DOHH2 (cell line): ENCODE measurements around the gene EEIG1.

Source experiments
- H3F3A ChIP-seq: fragments of 200-600 bp; sonication (generic), shearing (Covaris generic); 2 replicates; pipeline ENCODE4 v1.6.0; 2016; ENCODE audit warnings: antibody characterized with exemption, mild to moderate bottlenecking; ENCODE audit not compliant: control insufficient read depth, insufficient read depth
- H3K27ac ChIP-seq: fragments of 200-600 bp; sonication (generic); 2 replicates; pipeline ENCODE4 v1.5.1; 2014; ENCODE audit warnings: low read depth, mild to moderate bottlenecking, low read length, moderate library complexity
- H3K27me3 ChIP-seq: fragments of 200-600 bp; sonication (generic); 2 replicates; pipeline ENCODE4 v1.6.1; 2014; ENCODE audit warnings: mild to moderate bottlenecking, low read length, mixed read lengths; ENCODE audit not compliant: control insufficient read depth
- H3K36me3 ChIP-seq: fragments of 200-600 bp; sonication (generic); 2 replicates; pipeline ENCODE4 v1.6.1; 2014; ENCODE audit warnings: mild to moderate bottlenecking, low read length, moderate library complexity, mixed read lengths; ENCODE audit not compliant: control insufficient read depth
- H3K4me1 ChIP-seq: fragments of 200-600 bp; sonication (generic); 2 replicates; pipeline ENCODE4 v1.6.1; 2014; ENCODE audit warnings: mild to moderate bottlenecking, low read length, mixed read lengths; ENCODE audit not compliant: control insufficient read depth
- H3K4me2 ChIP-seq: fragments of 200-600 bp; sonication (generic); 2 replicates; pipeline ENCODE4 v1.6.0; 2014; ENCODE audit warnings: mild to moderate bottlenecking, low read length, moderate library complexity
- H3K4me3 ChIP-seq: fragments of 200-600 bp; sonication (generic); 2 replicates; pipeline ENCODE4 v1.5.1; 2014; ENCODE audit warnings: mild to moderate bottlenecking, low read length, mixed read lengths
- H3K79me2 ChIP-seq: fragments of 200-600 bp; sonication (generic); 2 replicates; pipeline ENCODE4 v1.6.1; 2014; ENCODE audit warnings: mild to moderate bottlenecking, low read length, mixed read lengths; ENCODE audit not compliant: control insufficient read depth
- H3K9me2 ChIP-seq: fragments of 200-600 bp; sonication (generic); replicated peaks from 2 replicates; pipeline ENCODE4 v1.6.1; 2014; ENCODE audit warnings: mild to moderate bottlenecking, low read length, mixed read lengths; ENCODE audit not compliant: control insufficient read depth
- H3K9me3 ChIP-seq: fragments of 200-600 bp; sonication (generic); 2 replicates; pipeline ENCODE4 v1.6.1; 2014; ENCODE audit warnings: antibody characterized with exemption, low read length, mixed read lengths; ENCODE audit not compliant: control insufficient read depth, insufficient read depth
- H4K20me1 ChIP-seq: fragments of 200-600 bp; sonication (generic); 2 replicates; pipeline ENCODE4 v1.6.0; 2014; ENCODE audit warnings: low read depth, mild to moderate bottlenecking, antibody characterized with exemption, low read length, moderate library complexity; ENCODE audit not compliant: control insufficient read depth, insufficient read depth
- EZH2phosphoT487 ChIP-seq: fragments of 200-600 bp; sonication (generic); IDR thresholded peaks from 2 replicates; pipeline ENCODE4 v1.6.1; 2017; ENCODE audit warnings: borderline replicate concordance, mild to moderate bottlenecking, antibody characterized with exemption, low read length, moderate library complexity, mixed read lengths
- TF ChIP-seq, protein P1 (sequence below): fragments of 200-600 bp; sonication (generic); IDR thresholded peaks from one replicate; pipeline ENCODE4 v1.5.1; 2014; ENCODE audit warnings: antibody characterized with exemption, mild to moderate bottlenecking, low read depth, low read length; ENCODE audit not compliant: poor library complexity, severe bottlenecking

EEIG1 gene

GRCh38 chr9:127972236-127972871 lies 8.4 kb downstream of the EEIG1 start:
- no peak for TF ChIP-seq EZH2phosphoT487
- TF ChIP-seq, protein P1, sequence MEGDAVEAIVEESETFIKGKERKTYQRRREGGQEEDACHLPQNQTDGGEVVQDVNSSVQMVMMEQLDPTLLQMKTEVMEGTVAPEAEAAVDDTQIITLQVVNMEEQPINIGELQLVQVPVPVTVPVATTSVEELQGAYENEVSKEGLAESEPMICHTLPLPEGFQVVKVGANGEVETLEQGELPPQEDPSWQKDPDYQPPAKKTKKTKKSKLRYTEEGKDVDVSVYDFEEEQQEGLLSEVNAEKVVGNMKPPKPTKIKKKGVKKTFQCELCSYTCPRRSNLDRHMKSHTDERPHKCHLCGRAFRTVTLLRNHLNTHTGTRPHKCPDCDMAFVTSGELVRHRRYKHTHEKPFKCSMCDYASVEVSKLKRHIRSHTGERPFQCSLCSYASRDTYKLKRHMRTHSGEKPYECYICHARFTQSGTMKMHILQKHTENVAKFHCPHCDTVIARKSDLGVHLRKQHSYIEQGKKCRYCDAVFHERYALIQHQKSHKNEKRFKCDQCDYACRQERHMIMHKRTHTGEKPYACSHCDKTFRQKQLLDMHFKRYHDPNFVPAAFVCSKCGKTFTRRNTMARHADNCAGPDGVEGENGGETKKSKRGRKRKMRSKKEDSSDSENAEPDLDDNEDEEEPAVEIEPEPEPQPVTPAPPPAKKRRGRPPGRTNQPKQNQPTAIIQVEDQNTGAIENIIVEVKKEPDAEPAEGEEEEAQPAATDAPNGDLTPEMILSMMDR = no peak
- peaks cover 74% of the 10 kb centered on the region for H4K20me1 ChIP-seq
- H3K36me3 ChIP-seq = peaks cover 86% of the 10 kb centered on the region
- peaks cover 100% of the 10 kb centered on the region for H3K79me2 ChIP-seq
- peak overlapping the region; percentile 92 for H3K4me2 ChIP-seq
- no peaks in the 10 kb centered on the region for H3K9me2 ChIP-seq
- H3F3A ChIP-seq = peaks cover 10% of the 10 kb centered on the region
- H3K27me3 ChIP-seq = no peaks in the 10 kb centered on the region
- H3K4me3 ChIP-seq = peak overlapping the region; percentile 95
- peaks cover 100% of the 10 kb centered on the region for H3K4me1 ChIP-seq
- no peaks in the 10 kb centered on the region for H3K9me3 ChIP-seq
- H3K27ac ChIP-seq = peak overlapping the region; percentile 83

GRCh38 chr9:127971357-127972235 lies 9.2 kb downstream of the EEIG1 start:
- H4K20me1 ChIP-seq = peaks cover 77% of the 10 kb centered on the region
- peak overlapping the region; percentile 92 for H3K4me2 ChIP-seq
- no peaks in the 10 kb centered on the region for H3K27me3 ChIP-seq
- H3K4me3 ChIP-seq = peak overlapping the region; percentile 95
- H3K4me1 ChIP-seq = peaks cover 100% of the 10 kb centered on the region
- H3K36me3 ChIP-seq = peaks cover 86% of the 10 kb centered on the region
- peaks cover 10% of the 10 kb centered on the region for H3F3A ChIP-seq
- no peaks in the 10 kb centered on the region for H3K9me2 ChIP-seq
- TF ChIP-seq, protein P1 = no peak
- H3K9me3 ChIP-seq = no peaks in the 10 kb centered on the region
- peak overlapping the region; percentile 83 for H3K27ac ChIP-seq
- peaks cover 100% of the 10 kb centered on the region for H3K79me2 ChIP-seq

- Histone ChIP-seq H3K4me1 (peaks cover 100% of the 10 kb centered on the region), H3K36me3 (peaks cover 80% of the 10 kb centered on the region), H3K27ac (peak overlapping the region; percentile 83), H3K4me2 (peak overlapping the region; percentile 92), H3K9me2 (no peaks in the 10 kb centered on the region), H3K79me2 (peaks cover 100% of the 10 kb centered on the region), H3K9me3 (no peaks in the 10 kb centered on the region), H3K4me3 (peak overlapping the region; percentile 95), H3F3A (peaks cover 10% of the 10 kb centered on the region), H3K27me3 (no peaks in the 10 kb centered on the region), H4K20me1 (peaks cover 72% of the 10 kb centered on the region)
- no peak for TF ChIP-seq EZH2phosphoT487
- TF ChIP-seq, protein P1 = peak; percentile 20
These were observed 10.1 kb downstream of the EEIG1 start for GRCh38 chr9:127970401-127971313.
